Astrocyte of the spinal cord (primary cell): ENCODE data around the gene TXK.
A peak's percentile ranks its signal among the peaks of the same experiment; 100 is the strongest.

Source experiments
- DNase-seq: peaks from one replicate; pipeline ENCODE4 v3.0.0; 2011; ENCODE audit warnings: low read depth, low spot score
- H3K4me3 ChIP-seq: 2 replicates; pipeline ENCODE4 v1.5.1; 2011; ENCODE audit warnings: low read depth, mild to moderate bottlenecking, low read length, moderate library complexity
- in situ Hi-C: cut with HindIII; loops from 2 replicates; pipeline ENCODE4 v1.10.0; 2017; ENCODE audit warnings: low sequenced_read_pairs
- TF ChIP-seq, protein P1 (sequence below): IDR thresholded peaks from 2 replicates; pipeline ENCODE4 v1.5.1; 2012; ENCODE audit warnings: low read depth, mild to moderate bottlenecking, low read length, inconsistent platforms

Gene TXK

GRCh38 chr4:48156423-48156822, 22.4 kb upstream of the TXK start:
- in situ Hi-C loops: no loop called here
- TF ChIP-seq, protein P1, sequence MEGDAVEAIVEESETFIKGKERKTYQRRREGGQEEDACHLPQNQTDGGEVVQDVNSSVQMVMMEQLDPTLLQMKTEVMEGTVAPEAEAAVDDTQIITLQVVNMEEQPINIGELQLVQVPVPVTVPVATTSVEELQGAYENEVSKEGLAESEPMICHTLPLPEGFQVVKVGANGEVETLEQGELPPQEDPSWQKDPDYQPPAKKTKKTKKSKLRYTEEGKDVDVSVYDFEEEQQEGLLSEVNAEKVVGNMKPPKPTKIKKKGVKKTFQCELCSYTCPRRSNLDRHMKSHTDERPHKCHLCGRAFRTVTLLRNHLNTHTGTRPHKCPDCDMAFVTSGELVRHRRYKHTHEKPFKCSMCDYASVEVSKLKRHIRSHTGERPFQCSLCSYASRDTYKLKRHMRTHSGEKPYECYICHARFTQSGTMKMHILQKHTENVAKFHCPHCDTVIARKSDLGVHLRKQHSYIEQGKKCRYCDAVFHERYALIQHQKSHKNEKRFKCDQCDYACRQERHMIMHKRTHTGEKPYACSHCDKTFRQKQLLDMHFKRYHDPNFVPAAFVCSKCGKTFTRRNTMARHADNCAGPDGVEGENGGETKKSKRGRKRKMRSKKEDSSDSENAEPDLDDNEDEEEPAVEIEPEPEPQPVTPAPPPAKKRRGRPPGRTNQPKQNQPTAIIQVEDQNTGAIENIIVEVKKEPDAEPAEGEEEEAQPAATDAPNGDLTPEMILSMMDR: no peak
- no peak for DNase-seq
- H3K4me3 ChIP-seq: no peak overlapping the region

- in situ Hi-C loops: no loop called here
- DNase-seq: no peak
- TF ChIP-seq, protein P1: no peak
Observed at GRCh38 chr4:48153791-48154550, 19.9 kb upstream of the TXK start.

DNA sequence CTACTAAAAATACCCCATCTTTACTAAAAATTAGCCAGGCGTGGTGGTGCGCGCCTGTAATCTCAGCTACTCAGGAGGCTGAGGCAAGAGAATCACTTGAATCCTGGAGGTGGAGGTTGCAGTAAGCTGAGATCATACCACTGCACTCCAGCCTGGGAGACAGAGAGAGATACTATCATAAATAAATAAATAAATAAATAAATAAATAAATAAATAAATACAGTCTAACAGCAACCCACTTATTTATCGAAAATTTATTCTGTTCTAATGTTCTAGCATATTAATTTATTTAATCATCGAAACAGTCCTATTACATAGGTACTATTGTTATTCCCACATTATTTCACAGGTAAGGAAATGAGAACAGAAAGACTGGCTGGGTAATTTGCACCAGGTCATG, 18.2 kb upstream of the TXK start:
- in situ Hi-C loops: no loop called here
- no peak for DNase-seq
- no peak overlapping the region for H3K4me3 ChIP-seq
- TF ChIP-seq, protein P1: no peak

More at GRCh38 chr4:48153791-48154550, 19.9 kb upstream of the TXK start:
- H3K4me3 ChIP-seq: no peak overlapping the region

DNA sequence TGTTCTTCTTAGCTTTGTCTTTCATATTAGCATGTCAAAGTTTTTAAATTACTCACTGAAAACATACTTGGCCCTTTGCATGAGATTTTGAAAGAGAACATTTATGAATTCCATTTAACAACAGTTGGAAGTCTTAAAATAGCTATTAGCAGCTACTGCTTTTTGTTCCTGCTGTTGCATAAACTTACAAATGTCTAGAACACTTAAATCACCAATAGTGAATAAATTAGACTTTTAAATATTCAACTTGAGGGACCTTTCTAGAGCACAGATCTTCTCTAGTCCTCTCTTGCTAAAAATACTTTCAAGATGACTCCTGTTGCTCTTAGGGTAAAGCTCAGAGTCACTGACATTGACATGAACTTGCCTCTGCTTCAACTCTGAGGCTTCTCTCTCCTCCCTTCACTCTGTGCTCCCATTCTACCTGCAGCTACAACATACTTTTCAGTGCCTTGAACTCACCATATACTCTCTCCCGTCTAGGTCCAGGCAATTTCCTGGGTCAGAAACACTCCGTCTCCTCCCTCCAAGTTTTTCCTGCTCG, 15.8 kb upstream of the TXK start:
- TF ChIP-seq, protein P1: no peak
- in situ Hi-C loops: no loop called here
- H3K4me3 ChIP-seq: no peak overlapping the region
- no peak for DNase-seq

GRCh38 chr4:48147621-48148020, 13.6 kb upstream of the TXK start:
- in situ Hi-C loops: no loop called here
- TF ChIP-seq, protein P1: no peak
- H3K4me3 ChIP-seq: no peak overlapping the region
- no peak for DNase-seq

- TF ChIP-seq, protein P1: peak; percentile 42
- peak; percentile 63 for DNase-seq
- in situ Hi-C loops: no loop called here
- H3K4me3 ChIP-seq: no peak overlapping the region
Observed at GRCh38 chr4:48141048-48141447, 7.0 kb upstream of the TXK start.
